Superior temporal gyrus (tissue), 1 donor: ENCODE data around the gene CYP2W1.
"Not testable (repeated sequence)": the region's sequence is repeated elsewhere in the genome, so short reads cannot be mapped to it uniquely, and the experiment has no call there.

Source experiments
- DNase-seq: peaks from one replicate; pipeline ENCODE4 v3.0.0-alpha.2; 2016; ENCODE audit errors: extremely low spot score

CYP2W1 gene

GRCh38 chr7:997404-998395 lies 14.7 kb downstream of the CYP2W1 start:
- no peak for DNase-seq

GRCh38 chr7:999149-999879 lies 16.3 kb downstream of the CYP2W1 start:
- no peak for DNase-seq

- DNase-seq, result no peak
These were observed 17.3 kb downstream of the CYP2W1 start for GRCh38 chr7:999941-1000935.

GRCh38 chr7:1001069-1001770 lies 18.2 kb downstream of the CYP2W1 start:
- not testable (repeated sequence) for DNase-seq

- not testable (repeated sequence) for DNase-seq
These were observed 19.0 kb downstream of the CYP2W1 start for GRCh38 chr7:1002026-1002425.

- not testable (repeated sequence) for DNase-seq
These were observed 19.5 kb downstream of the CYP2W1 start for GRCh38 chr7:1002445-1002844.

- no peak for DNase-seq
These were observed 21.3 kb downstream of the CYP2W1 start for GRCh38 chr7:1004018-1004852.

- DNase-seq, result no peak
These were observed 22.3 kb downstream of the CYP2W1 start for GRCh38 chr7:1005303-1005702.

- DNase-seq, result no peak
These were observed 24.9 kb downstream of the CYP2W1 start for GRCh38 chr7:1007901-1008300.

GRCh38 chr7:1008733-1009363 lies 25.9 kb downstream of the CYP2W1 start:
- no peak for DNase-seq

GRCh38 chr7:1009747-1010146 lies 26.8 kb downstream of the CYP2W1 start:
- no peak for DNase-seq

- no peak for DNase-seq
These were observed 27.2 kb downstream of the CYP2W1 start for GRCh38 chr7:1010226-1010625.

GRCh38 chr7:1011297-1012003 lies 28.5 kb downstream of the CYP2W1 start:
- no peak for DNase-seq

- no peak for DNase-seq
These were observed 29.2 kb downstream of the CYP2W1 start for GRCh38 chr7:1012004-1012715.

- no peak for DNase-seq
These were observed 29.7 kb downstream of the CYP2W1 start for GRCh38 chr7:1012716-1013095.

GRCh38 chr7:1013581-1013980 lies 30.6 kb downstream of the CYP2W1 start:
- no peak for DNase-seq

- no peak for DNase-seq
These were observed 31.7 kb downstream of the CYP2W1 start for GRCh38 chr7:1014681-1015080.
